Breast epithelium (tissue), 3 donors: ENCODE data around the gene MEIKIN.

ENCODE experiments used
- CTCF ChIP-seq, 3 donors: fragments of 450-650 bp; IDR thresholded peaks; one replicate each; pipeline ENCODE4 v1.5.1; 2016 to 2017; ENCODE audit warnings: antibody characterized with exemption in 3 of 3, mild to moderate bottlenecking in 3 of 3, moderate library complexity in 3 of 3
- POLR2AphosphoS5 ChIP-seq, 3 donors: sonication (generic); formaldehyde crosslinking; IDR thresholded peaks; one replicate each; pipeline ENCODE4 v1.6.1; 2017; ENCODE audit warnings: antibody characterized with exemption in 3 of 3

- TF ChIP-seq CTCF (IDR thresholded peaks at IDR 0.05) (no peak), POLR2AphosphoS5 (IDR thresholded peaks at IDR 0.05) (peak in 1 of 3 donors; percentile 46)
These were observed 149.3 kb downstream of the MEIKIN start for GRCh38 chr5:131795879-131796792.
